GM19238 (cell line): Measurements from ENCODE around the gene IGSF21.
"Not testable (repeated sequence)": the region's sequence is repeated elsewhere in the genome, so short reads cannot be mapped to it uniquely, and the experiment has no call there.

Experiments used
- DNase-seq: peaks from one replicate; pipeline ENCODE4 v3.0.0; 2011; ENCODE audit warnings: low spot score; ENCODE audit not compliant: insufficient read length

Gene IGSF21

DNA sequence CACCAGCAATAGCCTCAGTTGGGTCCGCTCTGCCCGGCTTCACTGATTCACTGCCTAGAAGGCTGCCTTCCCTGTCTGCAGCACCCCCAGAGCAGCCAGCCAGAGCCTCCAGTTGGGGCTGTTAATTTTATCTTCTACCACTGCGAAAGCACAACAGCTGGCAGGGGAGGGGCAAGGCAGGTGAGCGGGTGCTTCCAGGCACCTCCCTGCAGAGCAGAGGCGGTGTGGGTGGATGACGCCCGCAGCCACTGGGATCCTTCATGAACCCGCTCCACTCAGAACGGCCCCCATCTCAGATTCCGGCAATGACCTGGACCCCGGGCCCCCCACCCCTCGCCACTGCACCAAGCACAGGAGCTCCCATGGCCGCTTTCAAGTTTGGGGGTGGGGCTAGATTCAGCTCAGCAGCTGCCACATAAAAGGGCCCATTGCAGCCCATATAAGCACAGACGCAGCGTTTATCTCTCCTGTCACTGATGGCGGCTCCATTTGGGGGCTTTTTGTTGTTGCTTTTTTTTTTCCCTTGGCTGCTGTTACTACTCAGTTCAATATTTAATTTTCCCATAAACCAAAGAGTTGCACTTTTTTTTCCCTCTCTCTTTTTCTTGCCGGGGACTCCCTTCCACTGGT is 245.2 kb downstream of the IGSF21 start:
- DNase-seq = no peak

DNA sequence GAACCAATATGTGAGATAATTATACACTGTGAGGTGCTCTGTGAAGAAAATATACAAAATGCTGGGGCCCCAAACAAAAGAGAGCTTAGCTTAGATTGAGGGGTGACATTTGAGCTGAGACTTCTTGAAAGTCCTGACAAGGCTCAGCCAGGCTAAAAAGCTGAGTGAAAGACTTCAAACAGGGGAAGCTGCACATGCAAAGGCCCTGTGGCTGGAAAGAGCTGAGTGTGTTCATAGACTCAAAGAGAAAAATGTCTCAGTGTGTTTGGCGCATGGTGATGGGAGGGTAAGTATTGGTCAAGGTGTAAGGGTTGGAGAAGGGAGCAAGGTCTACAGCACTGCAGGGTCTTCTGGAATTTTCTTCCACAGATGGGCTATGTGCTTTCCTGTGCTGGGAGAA is 245.9 kb downstream of the IGSF21 start:
- no peak for DNase-seq

GRCh38 chr1:18353992-18354391 is 246.4 kb downstream of the IGSF21 start:
- no peak for DNase-seq

DNA sequence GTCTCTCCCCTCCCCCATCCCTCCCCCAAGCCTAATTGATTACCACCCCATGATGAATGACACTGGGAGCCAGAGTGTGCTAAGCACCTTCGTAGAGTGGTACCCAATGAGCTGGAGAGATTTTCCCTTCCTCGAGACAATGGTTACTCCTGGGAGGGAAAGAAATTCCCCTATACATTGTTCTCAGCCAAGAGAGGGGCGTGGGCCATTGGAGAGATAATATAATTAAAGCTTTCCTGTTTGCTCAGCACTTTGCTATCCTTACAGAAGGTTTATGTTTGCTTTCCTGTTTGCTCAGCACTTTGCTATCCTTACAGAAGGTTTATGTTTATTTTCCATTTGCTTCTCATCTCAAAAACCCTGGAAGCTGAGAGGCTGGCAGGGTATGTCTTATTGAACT is 247.0 kb downstream of the IGSF21 start:
- DNase-seq = no peak

DNA sequence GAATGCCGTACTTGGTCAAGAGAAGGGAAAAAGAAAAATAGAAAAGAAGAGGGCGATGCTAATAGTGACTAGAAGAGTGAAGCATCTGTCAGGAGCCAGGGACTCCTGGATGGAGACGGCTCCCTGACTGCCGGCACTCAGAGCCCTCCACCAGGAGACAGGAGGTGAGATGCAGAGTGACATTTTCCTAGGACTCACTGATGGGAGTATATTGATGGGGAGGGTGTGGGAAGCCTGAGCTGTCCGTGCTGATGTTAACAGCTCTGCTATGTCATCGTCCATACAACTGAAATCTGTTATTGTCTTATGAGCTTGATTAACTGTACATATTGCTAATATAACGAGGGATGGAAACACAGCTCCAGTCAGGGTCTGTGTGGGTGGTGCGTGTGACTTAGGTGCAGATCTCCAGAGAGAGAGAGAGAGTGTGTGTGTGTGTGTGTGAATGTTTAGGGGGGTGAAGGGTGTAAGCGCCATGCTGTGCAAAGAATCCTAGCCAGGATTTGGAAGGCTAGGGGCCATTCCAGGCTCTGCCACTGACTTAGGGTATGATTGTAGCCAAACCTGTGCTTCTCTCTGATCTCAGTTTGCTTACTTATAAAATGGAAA is 250.1 kb downstream of the IGSF21 start:
- no peak for DNase-seq

- DNase-seq = no peak
These were observed 251.0 kb downstream of the IGSF21 start for GRCh38 chr1:18358600-18358999.

DNA sequence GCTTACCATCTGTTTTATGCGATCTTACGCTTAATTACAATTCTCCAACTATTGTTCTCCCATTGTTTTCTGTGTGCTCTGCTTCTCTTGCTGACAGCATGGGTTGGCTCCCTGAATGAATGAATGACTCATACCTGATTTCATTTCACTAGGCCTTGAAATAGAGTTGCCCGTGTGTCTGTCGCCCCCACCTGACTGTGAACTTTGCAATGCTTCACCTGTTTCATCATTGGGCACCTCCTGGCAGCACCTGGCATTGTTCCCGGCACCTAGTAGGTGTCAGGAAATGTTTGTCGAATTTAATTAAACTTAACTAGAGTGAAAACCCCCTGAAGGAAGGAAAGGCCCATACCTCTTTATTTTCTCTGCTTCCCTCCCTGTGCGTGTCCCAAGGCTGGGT is 252.7 kb downstream of the IGSF21 start:
- DNase-seq = no peak

DNA sequence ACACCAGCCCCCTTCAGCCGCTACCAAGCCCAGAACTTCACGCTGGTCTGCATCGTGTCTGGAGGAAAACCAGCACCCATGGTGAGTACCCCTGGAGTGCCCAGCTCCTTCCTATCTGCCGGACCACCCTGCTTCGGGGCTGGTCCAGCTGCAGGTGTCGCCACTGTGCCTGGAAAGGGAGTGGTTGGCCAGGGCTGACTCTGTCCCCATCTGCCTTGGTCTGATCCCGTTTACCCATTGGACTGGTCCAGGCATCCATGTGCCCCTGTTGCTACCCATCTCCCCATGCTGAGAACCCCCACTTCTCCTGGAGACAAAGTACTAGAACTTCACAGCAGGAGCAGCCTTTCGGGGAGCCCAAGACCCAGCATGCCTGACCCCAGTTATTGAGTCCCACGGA is 254.6 kb downstream of the IGSF21 start:
- no peak for DNase-seq

- no peak for DNase-seq
These were observed 255.8 kb downstream of the IGSF21 start for GRCh38 chr1:18363436-18363835.

DNA sequence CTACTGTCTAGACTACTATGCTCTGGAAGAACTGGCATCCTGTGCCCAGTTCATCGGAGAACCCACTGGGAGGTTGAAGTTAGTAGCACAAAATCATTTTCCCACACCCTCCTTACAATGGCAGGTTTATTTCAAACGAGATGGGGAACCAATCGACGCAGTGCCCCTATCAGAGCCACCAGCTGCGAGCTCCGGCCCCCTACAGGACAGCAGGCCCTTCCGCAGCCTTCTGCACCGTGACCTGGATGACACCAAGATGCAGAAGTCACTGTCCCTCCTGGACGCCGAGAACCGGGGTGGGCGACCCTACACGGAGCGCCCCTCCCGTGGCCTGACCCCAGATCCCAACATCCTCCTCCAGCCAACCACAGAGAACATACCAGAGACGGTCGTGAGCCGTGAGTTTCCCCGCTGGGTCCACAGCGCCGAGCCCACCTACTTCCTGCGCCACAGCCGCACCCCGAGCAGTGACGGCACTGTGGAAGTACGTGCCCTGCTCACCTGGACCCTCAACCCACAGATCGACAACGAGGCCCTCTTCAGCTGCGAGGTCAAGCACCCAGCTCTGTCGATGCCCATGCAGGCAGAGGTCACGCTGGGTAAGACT is 257.6 kb downstream of the IGSF21 start:
- DNase-seq = no peak

- DNase-seq = not testable (repeated sequence)
These were observed 264.9 kb downstream of the IGSF21 start for GRCh38 chr1:18372505-18372904.

DNA sequence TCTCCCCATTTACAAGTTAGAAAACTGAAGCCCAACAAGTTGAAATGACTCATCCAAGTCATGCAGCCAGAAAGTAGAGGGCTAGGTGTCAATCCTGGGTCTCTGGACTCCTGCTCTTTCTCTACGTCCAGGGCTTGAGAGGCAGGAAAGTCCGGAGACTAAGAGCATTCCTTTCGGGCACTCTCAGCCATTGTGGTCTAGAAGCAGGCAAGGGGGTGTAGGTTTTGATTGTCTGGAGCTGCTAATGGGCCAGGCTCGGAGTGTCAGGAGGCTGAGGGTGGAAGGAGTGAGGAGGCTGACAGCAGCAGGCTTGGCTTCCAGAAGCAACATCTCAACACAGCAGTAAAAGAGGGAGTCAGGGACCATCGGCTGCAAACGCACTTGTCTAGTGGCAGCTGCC is 265.6 kb downstream of the IGSF21 start:
- no peak for DNase-seq

- no peak for DNase-seq
These were observed 266.4 kb downstream of the IGSF21 start for GRCh38 chr1:18373882-18374493.

- no peak for DNase-seq
These were observed 269.1 kb downstream of the IGSF21 start for GRCh38 chr1:18376661-18377060.

- no peak for DNase-seq
These were observed 272.7 kb downstream of the IGSF21 start for GRCh38 chr1:18380288-18380687.

GRCh38 chr1:18384059-18384458 is 276.5 kb downstream of the IGSF21 start:
- DNase-seq = no peak

DNA sequence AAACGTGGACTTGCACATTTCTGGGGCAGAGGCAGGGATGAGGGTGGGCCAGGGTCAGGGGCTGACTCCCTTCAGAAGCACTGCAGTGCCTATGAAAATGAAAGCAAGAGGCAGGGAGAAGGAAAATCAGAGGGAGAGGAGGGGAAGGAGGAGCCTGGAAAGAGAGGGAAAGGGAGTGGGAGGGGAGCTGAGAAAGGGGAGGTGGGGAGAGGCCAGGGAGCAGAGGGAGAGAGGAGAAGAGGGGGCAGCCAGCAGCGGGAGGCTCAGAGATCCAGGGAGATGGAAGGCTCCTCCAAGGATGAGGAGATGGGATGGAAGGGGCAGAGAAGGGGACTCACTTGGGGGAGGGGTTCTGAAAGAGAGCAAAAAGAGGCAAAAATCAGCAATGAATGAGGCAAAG is 276.9 kb downstream of the IGSF21 start:
- DNase-seq = no peak

DNA sequence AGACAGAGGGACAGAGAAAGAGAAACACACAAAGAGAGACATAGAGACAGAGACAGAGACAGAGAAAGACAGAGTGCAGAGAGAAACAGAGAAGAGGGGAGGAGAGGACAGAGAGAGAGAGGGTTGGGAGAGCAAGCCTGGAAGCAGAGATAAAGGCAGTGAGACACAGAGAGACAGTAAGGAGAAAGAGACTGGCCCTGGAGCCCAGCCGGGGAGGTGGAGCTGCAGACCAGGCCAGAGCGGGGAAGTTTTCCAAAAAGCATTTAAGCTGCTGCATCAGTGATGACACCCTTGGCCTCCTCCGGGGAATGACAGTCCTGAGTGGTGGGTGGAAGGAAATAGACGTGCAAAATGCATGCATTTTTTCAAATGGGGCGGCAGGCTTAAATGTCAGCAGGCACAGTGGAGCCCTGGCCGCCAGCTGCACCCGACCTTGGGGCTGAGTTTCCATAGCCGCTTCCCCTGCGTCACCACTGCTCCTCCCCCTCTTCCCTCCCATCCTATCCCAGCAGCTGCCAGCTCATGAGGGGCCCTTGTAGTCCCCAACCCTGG is 277.7 kb downstream of the IGSF21 start:
- DNase-seq = no peak

- DNase-seq = no peak
These were observed 279.0 kb downstream of the IGSF21 start for GRCh38 chr1:18386591-18386990.

GRCh38 chr1:18387307-18387706 is 279.7 kb downstream of the IGSF21 start:
- no peak for DNase-seq

- no peak for DNase-seq
These were observed 283.4 kb downstream of the IGSF21 start for GRCh38 chr1:18390953-18391352.

DNA sequence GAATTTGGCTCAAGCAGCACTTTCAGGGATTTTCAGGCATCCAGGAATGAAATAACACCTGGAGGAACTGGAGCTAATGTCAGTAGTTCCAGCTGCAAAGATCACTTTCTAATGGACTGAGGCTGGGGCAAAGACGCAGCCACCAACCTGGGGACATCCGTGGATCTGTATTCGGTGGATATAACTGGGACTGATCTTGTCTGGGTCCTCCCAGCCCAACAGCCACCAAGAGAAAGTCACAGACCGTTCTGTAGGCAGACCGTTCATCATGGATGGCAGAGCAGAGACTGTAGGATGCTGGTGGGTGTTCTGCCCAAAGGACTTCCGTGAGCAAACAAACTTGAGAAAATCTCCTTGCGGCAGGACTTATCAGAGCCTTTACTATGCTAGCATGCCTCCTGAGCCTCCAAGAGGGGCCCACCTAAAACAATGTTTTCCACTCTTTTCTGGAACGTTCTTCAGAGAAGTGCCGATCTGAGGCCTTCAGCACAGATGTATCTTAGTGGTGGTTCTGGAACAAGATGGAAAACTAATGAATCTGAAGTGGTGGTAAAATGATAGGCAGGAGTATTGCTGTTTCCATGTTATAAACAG is 287.1 kb downstream of the IGSF21 start:
- DNase-seq = no peak
